OCI-LY1 (cell line): ENCODE results near the gene ZBTB24.
"Not testable (repeated sequence)": the region's sequence is repeated elsewhere in the genome, so short reads cannot be mapped to it uniquely, and the experiment has no call there.

Experiments
- H2AFZ ChIP-seq: fragments of 200-600 bp; sonication (generic), shearing (Covaris generic); 2 replicates; pipeline ENCODE4 v1.6.0; 2014; ENCODE audit warnings: antibody characterized with exemption, mild to moderate bottlenecking, low read length
- H3F3A ChIP-seq: fragments of 200-600 bp; sonication (generic), shearing (Covaris generic); 2 replicates; pipeline ENCODE4 v1.6.0; 2014; ENCODE audit warnings: mild to moderate bottlenecking, antibody characterized with exemption, low read length, moderate library complexity; ENCODE audit not compliant: insufficient read depth
- H3K27ac ChIP-seq: fragments of 200-600 bp; sonication (generic); 2 replicates; pipeline ENCODE4 v1.5.1; 2014; ENCODE audit warnings: low read length, mixed run types, mild to moderate bottlenecking, low read depth; ENCODE audit not compliant: poor library complexity, severe bottlenecking
- H3K27me3 ChIP-seq: fragments of 200-600 bp; sonication (generic); 2 replicates; pipeline ENCODE4 v1.6.0; 2014; ENCODE audit warnings: antibody characterized with exemption, mild to moderate bottlenecking, low read length, moderate library complexity; ENCODE audit not compliant: insufficient read depth
- H3K36me3 ChIP-seq: fragments of 200-600 bp; sonication (generic); 2 replicates; pipeline ENCODE4 v1.6.1; 2014; ENCODE audit warnings: mild to moderate bottlenecking, antibody characterized with exemption, low read length, moderate library complexity, mixed read lengths; ENCODE audit not compliant: insufficient read depth
- H3K4me1 ChIP-seq: fragments of 200-600 bp; sonication (generic); 2 replicates; pipeline ENCODE4 v1.5.1; 2014; ENCODE audit warnings: mild to moderate bottlenecking, low read length, moderate library complexity; ENCODE audit not compliant: insufficient read depth, severe bottlenecking
- H3K4me2 ChIP-seq: fragments of 200-600 bp; sonication (generic), shearing (Covaris generic); 2 replicates; pipeline ENCODE4 v1.6.1; 2014; ENCODE audit warnings: low read length
- H3K4me3 ChIP-seq: fragments of 200-600 bp; sonication (generic); 2 replicates; pipeline ENCODE4 v1.5.1; 2014; ENCODE audit warnings: low read length, low read depth, mild to moderate bottlenecking, mixed read lengths; ENCODE audit not compliant: poor library complexity, severe bottlenecking
- H3K79me2 ChIP-seq: fragments of 200-600 bp; shearing (Covaris generic); 2 replicates; pipeline ENCODE4 v1.6.1; 2016; ENCODE audit warnings: mixed run types, low read length, mixed read lengths; ENCODE audit not compliant: insufficient read depth
- H3K9ac ChIP-seq: fragments of 200-600 bp; sonication (generic), shearing (Covaris generic); 2 replicates; pipeline ENCODE4 v1.6.1; 2014; ENCODE audit warnings: mild to moderate bottlenecking, low read length, mixed read lengths
- H3K9me2 ChIP-seq: fragments of 200-600 bp; sonication (generic), shearing (Covaris generic); 2 replicates; pipeline ENCODE4 v1.6.1; 2014; ENCODE audit warnings: low read depth, mild to moderate bottlenecking, low read length, mixed read lengths
- H3K9me3 ChIP-seq: fragments of 200-600 bp; shearing (Covaris generic); 2 replicates; pipeline ENCODE4 v1.6.1; 2014; ENCODE audit warnings: low read length, mixed read lengths
- H4K20me1 ChIP-seq: fragments of 200-600 bp; sonication (generic), shearing (Covaris generic); 2 replicates; pipeline ENCODE4 v1.6.0; 2016; ENCODE audit warnings: mild to moderate bottlenecking, low read length; ENCODE audit not compliant: insufficient read depth
- CTCF ChIP-seq: fragments of 200-600 bp; sonication (generic), shearing (Covaris generic); IDR thresholded peaks from 2 replicates; pipeline ENCODE4 v1.5.1; 2017; ENCODE audit warnings: mild to moderate bottlenecking, antibody characterized with exemption, low read length, moderate library complexity, mixed read lengths
- EZH2 ChIP-seq: fragments of 200-600 bp; sonication (generic), shearing (Covaris generic); IDR thresholded peaks from 2 replicates; pipeline ENCODE4 v1.8.0; 2017; ENCODE audit warnings: borderline replicate concordance, mixed run types, mild to moderate bottlenecking, antibody characterized with exemption, low read length, moderate library complexity, mixed read lengths

ZBTB24 gene

GRCh38 chr6:109466212-109466923 lies 16.7 kb downstream of the ZBTB24 start:
- Histone ChIP-seq H4K20me1 (no peaks in the 10 kb centered on the region), H2AFZ (no peak overlapping the region), H3K79me2 (no peaks in the 10 kb centered on the region), H3K4me1 (no peaks in the 10 kb centered on the region), H3K4me2 (no peak overlapping the region), H3K9me3 (no peaks in the 10 kb centered on the region), H3K9me2 (no peaks in the 10 kb centered on the region), H3K9ac (no peak overlapping the region), H3K36me3 (peaks cover 97% of the 10 kb centered on the region), H3K27me3 (no peaks in the 10 kb centered on the region), H3K4me3 (no peak overlapping the region), H3K27ac (no peak overlapping the region), H3F3A (no peaks in the 10 kb centered on the region)
- TF ChIP-seq EZH2 (no peak), CTCF (no peak)

- Histone ChIP-seq H3F3A (no peaks in the 10 kb centered on the region), H3K9ac (no peak overlapping the region), H3K4me3 (no peak overlapping the region), H3K79me2 (no peaks in the 10 kb centered on the region), H3K4me2 (no peak overlapping the region), H3K27me3 (no peaks in the 10 kb centered on the region), H2AFZ (no peak overlapping the region), H3K9me3 (no peaks in the 10 kb centered on the region), H3K36me3 (peaks cover 96% of the 10 kb centered on the region), H3K9me2 (no peaks in the 10 kb centered on the region), H3K27ac (no peak overlapping the region), H4K20me1 (no peaks in the 10 kb centered on the region), H3K4me1 (no peaks in the 10 kb centered on the region)
- TF ChIP-seq CTCF (no peak), EZH2 (no peak)
These were observed 17.2 kb downstream of the ZBTB24 start for GRCh38 chr6:109465772-109466171.

- Histone ChIP-seq H3K36me3 (peaks cover 58% of the 10 kb centered on the region), H2AFZ (no peak overlapping the region), H3K4me3 (no peak overlapping the region), H3K27me3 (no peaks in the 10 kb centered on the region), H3F3A (peaks cover 10% of the 10 kb centered on the region; the same call in 1 of the 2 replicates), H3K9ac (no peak overlapping the region), H3K79me2 (no peaks in the 10 kb centered on the region), H3K9me2 (no peaks in the 10 kb centered on the region), H3K27ac (no peak overlapping the region), H3K4me2 (no peak overlapping the region), H3K9me3 (no peaks in the 10 kb centered on the region), H4K20me1 (no peaks in the 10 kb centered on the region), H3K4me1 (peaks cover 25% of the 10 kb centered on the region)
- TF ChIP-seq EZH2: no peak
- no peak for TF ChIP-seq CTCF
These were observed 21.1 kb downstream of the ZBTB24 start for GRCh38 chr6:109461733-109462526.

- not testable (repeated sequence) for H3K4me2 ChIP-seq, H3K9me2 ChIP-seq, H3K27ac ChIP-seq, H3K9me3 ChIP-seq, H3K4me3 ChIP-seq, H4K20me1 ChIP-seq, H3K79me2 ChIP-seq, H3F3A ChIP-seq, H3K27me3 ChIP-seq, H3K9ac ChIP-seq, H2AFZ ChIP-seq
- Histone ChIP-seq H3K4me1 (peaks cover 32% of the 10 kb centered on the region), H3K36me3 (peaks cover 51% of the 10 kb centered on the region)
These were observed 21.8 kb downstream of the ZBTB24 start for GRCh38 chr6:109461205-109461604.
